H9 (cell line): Measurements from ENCODE around the gene ERICH4. TPM values are rescaled to one million over a fixed set of nuclear protein-coding genes. Genes with fewer than 3 reads are reported as not detected.

Source experiments
- DNase-seq: peaks from one replicate; pipeline ENCODE4 v3.0.0-alpha.2; 2017
- H2AFZ ChIP-seq: one replicate; pipeline ENCODE4 v1.6.1; 2013; ENCODE audit warnings: mild to moderate bottlenecking, low read length, control low read depth, moderate library complexity
- H2AK5ac ChIP-seq: 2 replicates; pipeline ENCODE4 v1.6.1; 2013; ENCODE audit warnings: low read length, control low read depth, mixed read lengths; ENCODE audit not compliant: insufficient read length
- H2BK120ac ChIP-seq: one replicate; pipeline ENCODE4 v1.6.1; 2013; ENCODE audit warnings: low read depth, mild to moderate bottlenecking, low read length, control low read depth, inconsistent platforms; ENCODE audit not compliant: poor library complexity, severe bottlenecking
- H2BK12ac ChIP-seq: 2 replicates; pipeline ENCODE4 v1.6.1; 2013; ENCODE audit warnings: low read length, control low read depth, mixed read lengths, low read depth; ENCODE audit not compliant: insufficient read length
- H2BK15ac ChIP-seq: 2 replicates; pipeline ENCODE4 v1.6.1; 2013; ENCODE audit warnings: low read depth, low read length, control low read depth
- H2BK20ac ChIP-seq: one replicate; pipeline ENCODE4 v1.6.1; 2013; ENCODE audit warnings: low read depth, mild to moderate bottlenecking, low read length, control low read depth, inconsistent platforms; ENCODE audit not compliant: poor library complexity, severe bottlenecking
- H2BK5ac ChIP-seq: 2 replicates; pipeline ENCODE4 v1.6.1; 2013; ENCODE audit warnings: low read length, control low read depth, mixed read lengths; ENCODE audit not compliant: insufficient read length
- H3K14ac ChIP-seq: 2 replicates; pipeline ENCODE4 v1.6.1; 2013; ENCODE audit warnings: low read length, control low read depth; ENCODE audit not compliant: insufficient read depth
- H3K18ac ChIP-seq: 2 replicates; pipeline ENCODE4 v1.6.1; 2013; ENCODE audit warnings: low read depth, mild to moderate bottlenecking, mixed read lengths, low read length, control low read depth; ENCODE audit not compliant: insufficient read length
- H3K23ac ChIP-seq: 2 replicates; pipeline ENCODE4 v1.6.1; 2013; ENCODE audit warnings: low read length, control low read depth, mixed read lengths, low read depth; ENCODE audit not compliant: insufficient read length
- H3K23me2 ChIP-seq: 2 replicates; pipeline ENCODE4 v1.6.1; 2013; ENCODE audit warnings: low read depth, mild to moderate bottlenecking, mixed read lengths, low read length, control low read depth; ENCODE audit not compliant: insufficient read length, poor library complexity, severe bottlenecking
- H3K27ac ChIP-seq: 2 replicates; pipeline ENCODE4 v1.5.1; 2013; ENCODE audit warnings: low read length, control low read depth, mixed read lengths, low read depth; ENCODE audit not compliant: insufficient read length
- H3K27me3 ChIP-seq: 2 replicates; pipeline ENCODE4 v1.6.1; 2013; ENCODE audit warnings: low read length, control low read depth, inconsistent platforms; ENCODE audit not compliant: insufficient read depth
- H3K4ac ChIP-seq: 2 replicates; pipeline ENCODE4 v1.6.1; 2013; ENCODE audit warnings: low read depth, mild to moderate bottlenecking, control low read depth, inconsistent platforms, low read length, moderate library complexity
- H3K4me1 ChIP-seq: 2 replicates; pipeline ENCODE4 v1.6.1; 2013; ENCODE audit warnings: low read length, control low read depth, inconsistent platforms; ENCODE audit not compliant: insufficient read depth
- H3K4me2 ChIP-seq: 2 replicates; pipeline ENCODE4 v1.6.1; 2013; ENCODE audit warnings: low read length, control low read depth, mixed read lengths; ENCODE audit not compliant: insufficient read length, insufficient read depth
- H3K56ac ChIP-seq: 2 replicates; pipeline ENCODE4 v1.6.1; 2013; ENCODE audit warnings: low read depth, mild to moderate bottlenecking, mixed read lengths, low read length, control low read depth; ENCODE audit not compliant: insufficient read length
- H3K79me1 ChIP-seq: 2 replicates; pipeline ENCODE4 v1.6.1; 2013; ENCODE audit warnings: low read depth, mild to moderate bottlenecking, moderate library complexity, low read length, control low read depth, inconsistent platforms; ENCODE audit not compliant: insufficient read depth, poor library complexity, severe bottlenecking
- H3K79me2 ChIP-seq: 2 replicates; pipeline ENCODE4 v1.6.1; 2013; ENCODE audit warnings: low read length, control low read depth, inconsistent platforms; ENCODE audit not compliant: insufficient read depth
- H3K9ac ChIP-seq: 2 replicates; pipeline ENCODE4 v1.6.1; 2013; ENCODE audit warnings: low read length, control low read depth, mixed read lengths; ENCODE audit not compliant: insufficient read length; ENCODE audit errors: extremely low read depth
- H3K9me3 ChIP-seq: one replicate; pipeline ENCODE4 v1.6.1; 2013; ENCODE audit warnings: low read depth, low read length, inconsistent platforms; ENCODE audit not compliant: control insufficient read depth
- H3T11ph ChIP-seq: one replicate; pipeline ENCODE4 v1.6.1; 2013; ENCODE audit warnings: mild to moderate bottlenecking, low read length, control low read depth, inconsistent platforms
- H4K20me1 ChIP-seq: one replicate; pipeline ENCODE4 v1.6.1; 2013; ENCODE audit not compliant: control insufficient read depth, insufficient read length, insufficient read depth
- H4K5ac ChIP-seq: 2 replicates; pipeline ENCODE4 v1.6.1; 2013; ENCODE audit warnings: low read depth, mild to moderate bottlenecking, mixed read lengths, low read length, control low read depth; ENCODE audit not compliant: insufficient read length
- H4K8ac ChIP-seq: replicated peaks from 2 replicates; pipeline ENCODE4 v1.6.1; 2013; ENCODE audit warnings: low read length, control low read depth, mixed read lengths, low read depth; ENCODE audit not compliant: insufficient read length
- H4K91ac ChIP-seq: 2 replicates; pipeline ENCODE4 v1.6.1; 2013; ENCODE audit warnings: low read depth, mild to moderate bottlenecking, moderate library complexity, mixed read lengths, low read length, control low read depth; ENCODE audit not compliant: insufficient read length
- H3K27ac Mint-ChIP-seq, 3 experiments: 2 replicates in 2 of 3; 3 replicates in 1 of 3; pipeline ENCODE4 v1.8.0; 2020 to 2021; ENCODE audit warnings: mixed read lengths in 3 of 3, mild to moderate bottlenecking in 1 of 3, moderate library complexity in 1 of 3
- H3K27me3 Mint-ChIP-seq: 2 replicates; pipeline ENCODE4 v1.8.0; 2021; ENCODE audit warnings: low read depth, mild to moderate bottlenecking, moderate library complexity, mixed read lengths
- H3K36me3 Mint-ChIP-seq, 3 experiments: 2 replicates in 2 of 3; 3 replicates in 1 of 3; pipeline ENCODE4 v1.8.0; 2020 to 2021; ENCODE audit warnings: low read depth in 3 of 3, mixed read lengths in 3 of 3; ENCODE audit not compliant: insufficient read depth in 1 of 3
- H3K4me1 Mint-ChIP-seq, 2 experiments: 2 replicates each; pipeline ENCODE4 v1.8.0; 2020; ENCODE audit warnings: mixed read lengths in 2 of 2
- H3K4me3 Mint-ChIP-seq, 2 experiments: 2 replicates in 1 of 2; 3 replicates in 1 of 2; pipeline ENCODE4 v1.8.0; 2020 to 2021; ENCODE audit warnings: mild to moderate bottlenecking in 2 of 2, mixed read lengths in 2 of 2, moderate library complexity in 1 of 2
- H3K9me3 Mint-ChIP-seq, 2 experiments: 2 replicates in 1 of 2; 3 replicates in 1 of 2; pipeline ENCODE4 v1.8.0; 2020; ENCODE audit warnings: mild to moderate bottlenecking in 2 of 2, mixed read lengths in 2 of 2, moderate library complexity in 1 of 2
- CTCF ChIP-seq: fragments of 200-600 bp; sonication (generic); conservative IDR thresholded peaks from 3 replicates; pipeline ENCODE4 v1.8.0; 2021; ENCODE audit warnings: antibody characterized with exemption, mild to moderate bottlenecking
- WGBS: extraction: QIAGEN DNeasy Blood & Tissue Kit; methylation state at CpG from one replicate; pipeline ENCODE4 v1.1.7; 2013; ENCODE audit warnings: missing lambda C conversion rate, low lambda C conversion rate, mixed read lengths; ENCODE audit not compliant: insufficient read length; ENCODE audit errors: extremely low coverage; 5-methylcytosine and 5-hydroxymethylcytosine counted together
- total RNA-seq: library from RNA; stranded (reverse); gene quantifications from 2 replicates; pipeline ENCODE4 v1.2.1, GENCODE V29; 2021

ERICH4 gene
- total RNA-seq, 1 experiment from 2014 or later, result not detected

GRCh38 chr19:41401483-41401882 lies 41.5 kb upstream of the ERICH4 start:
- H3K4me1 ChIP-seq, result no peaks in the 10 kb centered on the region
- no peak overlapping the region for H3K56ac ChIP-seq
- no peak overlapping the region for H2BK15ac ChIP-seq
- H4K5ac ChIP-seq, result no peak overlapping the region
- Mint-ChIP-seq H3K27ac (0 out of 7 replicates have a peak overlapping the region, but pooled peaks of 1 of the 3 experiments have one; percentile 57), H3K27me3 (no peaks in the 10 kb centered on the region; the same call in 1 of the 2 replicates), H3K36me3 (peaks cover 0 to 2% (median 0%) of the 10 kb centered on the region in 3 experiments; a peak in 2 of 7 replicates), H3K9me3 (no peaks in the 10 kb centered on the region; a peak in 1 of 5 replicates), H3K4me1 (peaks cover 12 to 15% of the 10 kb centered on the region in 2 experiments), H3K4me3 (no peak overlapping the region)
- TF ChIP-seq CTCF, result no peak
- no peak overlapping the region for H3K9ac ChIP-seq
- H3K23me2 ChIP-seq, result peaks cover 9% of the 10 kb centered on the region
- H3K79me1 ChIP-seq, result peaks cover 6% of the 10 kb centered on the region
- no peak overlapping the region for H3K4ac ChIP-seq
- H3K27ac ChIP-seq, result no peak overlapping the region
- no peak overlapping the region for H3K23ac ChIP-seq
- no peaks in the 10 kb centered on the region for H3K79me2 ChIP-seq
- no peak overlapping the region for H2BK20ac ChIP-seq
- no peak overlapping the region for H3T11ph ChIP-seq
- H3K27me3 ChIP-seq, result no peaks in the 10 kb centered on the region
- no peak overlapping the region for H3K14ac ChIP-seq
- H2BK5ac ChIP-seq, result no peak overlapping the region
- no peak overlapping the region for H3K18ac ChIP-seq
- no peak overlapping the region for H2AFZ ChIP-seq
- DNase-seq, result no peak
- H3K4me2 ChIP-seq, result no peak overlapping the region
- no peak overlapping the region for H2AK5ac ChIP-seq
- H4K8ac ChIP-seq, result no peak overlapping the region
- WGBS, result no CpG with 5 or more reads among the region's 4 CpGs
- no peaks in the 10 kb centered on the region for H4K20me1 ChIP-seq
- H4K91ac ChIP-seq, result no peak overlapping the region
- H2BK120ac ChIP-seq, result no peak overlapping the region
- H2BK12ac ChIP-seq, result no peak overlapping the region
- no peaks in the 10 kb centered on the region for H3K9me3 ChIP-seq
